Measurements from ENCODE around the gene LENG8. TPM values are rescaled to one million over a fixed set of nuclear protein-coding genes. Genes with fewer than 3 reads are reported as not detected.
"Not testable (repeated sequence)": the region's sequence is repeated elsewhere in the genome, so short reads cannot be mapped to it uniquely, and the experiment has no call there.

The LENG8 gene
- total RNA-seq, 1 experiment from 2014 or later, result 20.3 TPM

DNA sequence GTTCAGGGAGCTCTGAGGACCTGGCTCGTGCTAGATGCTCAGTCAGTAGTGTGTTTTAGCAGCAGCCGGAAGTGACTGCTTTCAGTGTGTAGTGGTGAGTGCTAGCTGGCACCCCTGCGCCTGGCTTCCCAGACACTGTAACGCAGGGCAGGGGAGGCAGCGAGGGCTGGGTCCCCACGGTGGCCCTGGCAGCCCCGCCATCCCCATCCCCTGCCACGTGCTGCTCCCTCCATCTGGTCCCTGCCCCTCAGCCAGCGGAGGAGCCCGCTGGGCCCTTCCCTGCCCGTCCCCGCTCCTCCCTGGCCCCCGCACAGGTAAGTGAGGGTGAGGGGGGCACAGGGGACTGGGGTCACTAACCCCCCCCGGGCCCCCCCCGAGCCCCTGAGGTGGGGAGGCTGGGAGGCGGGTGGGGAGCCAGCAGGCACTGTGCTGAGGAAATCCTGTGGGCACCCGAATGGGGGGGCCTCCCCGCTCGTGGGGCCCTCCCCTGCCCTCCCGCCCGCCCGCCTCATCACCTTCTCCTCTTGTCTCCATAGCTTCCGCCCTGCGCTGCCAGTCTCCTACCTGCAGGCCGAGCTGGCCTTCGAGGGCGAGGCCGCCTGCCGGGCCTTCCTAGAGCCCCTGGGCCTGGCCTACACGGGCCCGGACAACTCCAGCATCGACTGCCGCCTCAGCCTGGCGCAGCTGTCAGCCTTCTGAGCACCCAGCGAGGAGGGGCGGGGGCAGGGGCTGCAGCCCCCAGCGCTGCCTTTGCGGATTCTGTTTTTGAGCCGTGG lies 11.4 kb downstream of the LENG8 start:
- DNase-seq (ENCODE audit: low read depth), result no peak

GRCh38 chr19:54461210-54461609 lies 12.2 kb downstream of the LENG8 start:
- DNase-seq (ENCODE audit: low read depth), result no peak

- no peak for DNase-seq (ENCODE audit: low read depth)
Measured at GRCh38 chr19:54461613-54462012, 12.6 kb downstream of the LENG8 start.

- no peak for DNase-seq (ENCODE audit: low read depth)
Measured at GRCh38 chr19:54462047-54462654, 13.2 kb downstream of the LENG8 start.

DNA sequence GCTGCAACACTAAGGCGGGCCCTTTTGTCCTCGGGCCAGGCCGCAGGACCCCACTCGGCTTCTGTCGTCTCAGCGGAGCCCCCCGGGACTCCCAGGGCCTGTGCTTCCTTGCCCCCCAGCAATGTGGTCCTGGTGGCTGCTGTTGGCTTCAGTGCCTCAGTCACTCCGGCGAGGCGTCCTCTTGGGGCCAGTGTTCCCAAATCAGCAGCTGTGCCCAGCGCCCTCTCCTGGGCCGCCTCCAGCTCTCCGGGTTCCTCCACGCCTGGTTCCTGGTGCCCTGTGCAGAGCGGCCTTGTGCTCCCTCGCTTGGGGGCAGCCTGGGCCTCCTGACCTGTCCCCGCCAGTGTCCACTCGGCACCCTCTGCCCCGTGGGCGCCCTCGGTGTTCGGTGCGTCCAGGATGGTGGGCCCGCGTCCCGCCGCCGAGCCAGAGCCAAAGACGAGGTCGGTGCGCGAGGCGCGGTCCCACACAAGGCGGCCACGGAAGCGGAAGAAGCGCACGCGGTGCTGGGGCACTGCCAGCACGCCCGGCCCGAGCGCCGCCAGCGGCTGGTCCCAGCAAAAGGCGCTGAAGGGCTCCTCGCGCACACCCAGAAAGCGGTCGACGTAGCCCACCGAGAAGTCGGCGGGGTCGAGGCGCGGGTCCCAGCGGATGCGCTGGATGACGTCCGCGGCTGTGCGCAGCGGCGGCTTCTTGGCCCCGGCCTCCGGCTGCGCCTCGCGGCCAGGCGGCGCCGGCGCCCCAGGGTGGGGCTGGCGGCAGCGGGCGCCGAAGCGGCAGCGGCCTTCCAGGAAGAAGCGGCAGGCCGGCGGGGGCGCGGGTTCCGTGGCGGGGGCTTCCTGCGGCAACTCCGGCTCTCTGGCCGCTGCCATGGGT lies 13.9 kb downstream of the LENG8 start:
- DNase-seq (ENCODE audit: low read depth), result peak; percentile 52

- DNase-seq (ENCODE audit: low read depth), result peak; percentile 95
Measured at GRCh38 chr19:54463531-54464043, 14.6 kb downstream of the LENG8 start, which contains the start of gene LENG9. Gene LENG9, minus strand, starts transcription at chr19:54463778. Its CDS starts 252 bp downstream, at chr19:54463526.

- no peak for DNase-seq (ENCODE audit: low read depth)
Measured at GRCh38 chr19:54464044-54464629, 15.1 kb downstream of the LENG8 start.

DNA sequence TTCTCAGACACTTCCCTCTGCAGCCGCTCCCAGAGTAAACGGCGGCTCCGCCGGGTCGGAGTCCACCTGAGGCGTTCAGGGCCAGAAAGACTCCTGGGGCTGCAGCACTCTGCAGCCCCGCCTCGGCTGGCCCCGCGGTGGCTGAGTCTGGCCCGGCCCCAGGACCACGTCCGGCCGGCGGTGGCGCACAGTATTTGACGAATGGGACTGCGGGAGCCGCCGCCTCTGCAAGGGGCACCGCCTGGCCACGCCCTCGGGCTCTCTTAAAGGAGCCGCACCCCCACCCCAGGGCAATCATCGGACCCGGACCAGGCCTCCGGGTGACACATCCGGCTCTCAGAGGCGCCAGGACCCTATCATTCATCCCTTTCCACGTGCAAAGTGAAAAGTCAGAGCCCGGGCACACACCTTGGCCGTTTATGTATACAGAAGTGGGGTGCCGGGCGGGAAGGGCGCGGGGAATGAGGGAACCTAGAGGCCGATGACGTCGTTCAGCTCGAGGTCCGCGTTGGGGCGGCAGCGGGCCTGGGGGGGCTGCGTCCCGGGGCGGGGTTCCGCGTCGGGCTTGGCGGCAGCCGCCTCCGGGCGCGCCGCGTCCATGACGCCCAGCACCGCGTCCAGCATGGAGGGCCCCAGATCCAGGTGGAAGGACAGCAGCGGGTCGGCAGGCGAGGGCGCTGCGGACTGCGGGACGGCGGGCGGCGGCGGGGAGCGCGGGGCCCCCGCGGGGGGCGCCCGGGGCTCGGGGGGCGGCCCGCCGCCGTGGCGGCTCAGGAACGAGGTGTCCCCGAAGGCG lies 15.8 kb downstream of the LENG8 start:
- peak; percentile 87 for DNase-seq (ENCODE audit: low read depth)

DNA sequence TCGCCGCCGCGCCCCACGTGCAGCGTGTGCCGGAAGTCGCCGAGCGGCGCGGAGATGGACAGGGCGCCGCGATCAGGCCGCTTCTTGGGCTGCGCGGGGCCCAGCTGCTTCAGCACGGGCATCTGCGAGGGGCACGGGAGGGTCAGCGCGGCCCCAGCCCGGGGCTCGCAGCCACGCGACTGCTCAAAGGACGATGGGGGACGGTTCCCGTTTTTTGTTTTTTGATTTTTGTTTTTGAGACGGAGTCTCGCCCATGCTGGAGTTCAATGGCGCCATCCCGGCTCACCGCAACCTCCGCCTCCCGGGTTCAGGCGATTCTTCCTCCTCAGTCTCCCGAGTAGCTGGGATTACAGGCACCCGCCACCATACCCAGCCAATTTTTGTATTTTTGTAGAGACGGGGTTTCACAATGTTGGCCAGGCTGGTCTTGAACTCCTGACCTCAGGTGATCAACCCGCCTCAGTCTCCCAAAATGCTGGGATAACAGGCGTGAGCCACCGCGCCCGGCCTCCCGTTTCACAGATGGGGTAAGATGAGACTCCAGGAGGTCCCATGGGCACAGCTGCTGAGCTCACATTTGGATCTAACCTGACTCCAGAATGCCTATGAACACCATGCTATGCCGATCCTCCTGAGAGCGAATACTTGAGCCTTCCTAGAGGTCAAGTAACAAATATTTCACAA lies 16.6 kb downstream of the LENG8 start:
- no peak for DNase-seq (ENCODE audit: low read depth)

DNA sequence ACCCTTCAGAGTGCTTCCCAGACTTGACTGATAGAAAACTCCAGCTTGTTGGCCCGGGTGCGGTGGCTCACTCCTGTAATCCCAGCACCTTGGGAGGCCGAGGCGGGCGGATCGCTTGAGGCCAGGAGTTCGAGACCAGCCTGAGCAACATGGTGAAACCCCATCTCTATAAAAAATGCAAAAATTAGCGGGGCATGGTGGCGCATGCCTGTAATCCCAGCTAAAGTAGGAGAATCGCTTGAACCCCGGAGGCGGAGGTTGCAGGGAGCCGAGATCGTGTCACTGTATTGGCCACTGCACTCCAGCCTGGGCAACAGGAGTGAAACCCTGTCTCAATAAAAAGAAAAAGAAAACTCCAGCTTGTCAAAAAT lies 17.1 kb downstream of the LENG8 start:
- not testable (repeated sequence) for DNase-seq (ENCODE audit: low read depth)

DNA sequence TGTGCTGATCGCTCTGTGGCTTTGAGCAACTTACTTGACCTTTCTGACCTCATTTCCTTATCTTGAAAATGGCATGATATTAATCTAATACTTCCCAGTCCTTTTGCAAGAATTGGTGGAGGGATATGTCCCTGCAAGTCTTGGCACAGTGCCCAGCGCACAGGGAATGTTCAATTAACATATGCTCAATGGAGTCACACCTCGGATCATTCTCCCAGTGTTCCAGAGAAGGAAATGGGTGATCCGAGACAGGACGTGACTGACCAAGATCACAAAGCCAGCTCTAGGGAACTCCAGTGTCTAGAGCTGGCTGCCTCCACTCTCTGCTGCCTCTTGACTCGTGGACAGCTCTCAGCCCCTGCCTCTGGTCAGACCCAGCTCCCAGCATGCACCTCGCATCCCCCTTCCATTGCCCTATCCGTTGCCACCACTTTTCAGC lies 20.5 kb downstream of the LENG8 start:
- DNase-seq (ENCODE audit: low read depth), result no peak

GRCh38 chr19:54470276-54470887 lies 21.4 kb downstream of the LENG8 start:
- no peak for DNase-seq (ENCODE audit: low read depth)

- no peak for DNase-seq (ENCODE audit: low read depth)
Measured at GRCh38 chr19:54470991-54471782, 22.2 kb downstream of the LENG8 start.

DNA sequence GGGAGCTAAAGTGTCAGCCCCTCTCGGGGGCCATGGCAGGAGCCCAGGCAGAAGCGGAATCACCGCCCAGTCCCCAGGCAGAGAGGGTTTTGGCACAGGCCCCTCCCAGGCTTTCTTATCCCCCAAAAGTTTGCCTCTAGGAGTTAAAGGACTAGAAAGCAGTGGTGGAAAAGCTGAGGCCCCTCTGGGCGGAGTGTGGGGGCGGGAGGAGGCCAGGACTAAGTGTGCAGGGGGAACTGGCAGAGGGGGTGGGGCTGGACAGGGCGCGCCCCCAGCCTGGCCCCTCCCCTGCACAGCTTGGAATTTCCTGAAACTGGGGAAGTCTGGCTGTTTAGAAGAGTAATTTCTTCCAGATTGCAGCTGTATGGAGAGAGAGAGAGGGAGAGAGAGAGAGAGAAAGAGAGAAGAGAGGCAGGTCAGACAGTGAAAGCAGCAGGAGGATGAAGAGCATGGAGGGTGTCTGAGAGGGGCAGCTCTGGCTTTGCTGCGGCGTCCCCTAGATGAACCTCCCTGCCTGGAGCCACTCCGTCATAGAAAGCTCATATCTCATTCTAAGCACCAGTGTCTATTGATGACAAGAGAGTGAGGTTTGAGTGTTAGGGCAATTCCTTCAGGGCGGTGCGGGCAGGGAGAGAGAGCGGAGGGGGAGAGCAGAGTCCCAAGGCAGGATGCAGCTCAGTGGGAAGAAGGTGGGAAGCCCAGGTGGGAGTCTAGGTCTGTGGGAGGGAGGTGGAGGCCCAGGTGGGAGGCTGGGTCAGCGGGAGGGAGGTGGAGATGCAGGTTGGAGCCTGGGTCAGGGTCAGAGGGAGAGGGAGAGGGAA lies 24.3 kb downstream of the LENG8 start, which contains the start of gene CDC42EP5:
TSS of gene CDC42EP5 (minus strand) at position 226 of the 821 bp plus-strand sequence. CDS start 7,749 bp downstream, outside the sequence.
- peak; percentile 41 for DNase-seq (ENCODE audit: low read depth)

DNA sequence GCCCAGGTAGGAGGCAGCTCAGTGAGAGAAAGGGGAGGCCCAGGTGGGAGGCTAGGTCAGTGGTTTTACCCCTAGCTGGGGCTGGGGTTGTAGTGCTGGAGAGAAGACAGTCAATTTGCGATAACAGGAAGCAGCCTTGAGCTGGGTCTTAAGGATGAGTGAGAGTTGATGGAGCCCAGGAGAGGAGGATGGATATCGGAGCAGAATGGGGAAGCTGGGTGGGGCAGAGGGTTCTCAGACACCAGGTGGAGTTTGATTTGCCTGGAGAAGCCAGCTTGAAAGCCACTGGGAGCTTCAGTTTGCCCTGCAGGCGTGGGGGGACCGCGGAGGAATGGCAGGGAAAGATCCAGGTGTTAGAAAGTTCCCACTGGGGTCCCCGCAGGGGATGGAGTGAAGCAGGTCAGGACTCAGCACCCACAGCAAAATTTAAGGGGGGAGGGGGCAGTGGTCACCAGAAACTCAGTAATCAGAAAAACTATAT lies 24.9 kb downstream of the LENG8 start:
- no peak for DNase-seq (ENCODE audit: low read depth)

DNA sequence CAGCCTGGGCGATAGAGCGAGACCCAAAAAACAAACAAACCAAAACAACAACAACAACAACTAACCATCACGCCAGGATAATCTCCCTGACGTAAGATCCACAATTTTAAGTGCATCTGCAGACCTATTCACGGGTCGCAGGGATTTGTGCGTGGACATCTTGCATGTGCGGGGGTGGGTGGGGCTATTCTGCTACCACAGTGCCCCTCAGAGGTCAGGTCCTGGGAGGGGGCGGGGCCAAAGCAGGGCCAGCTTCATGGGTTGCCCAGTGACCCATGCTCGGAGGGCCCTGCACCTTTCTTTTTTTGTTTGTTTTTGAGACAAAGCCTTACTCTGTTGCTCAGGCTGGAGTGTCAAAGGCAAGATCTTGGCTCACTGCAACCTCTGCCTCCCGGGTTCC lies 26.7 kb downstream of the LENG8 start:
- no peak for DNase-seq (ENCODE audit: low read depth)

DNA sequence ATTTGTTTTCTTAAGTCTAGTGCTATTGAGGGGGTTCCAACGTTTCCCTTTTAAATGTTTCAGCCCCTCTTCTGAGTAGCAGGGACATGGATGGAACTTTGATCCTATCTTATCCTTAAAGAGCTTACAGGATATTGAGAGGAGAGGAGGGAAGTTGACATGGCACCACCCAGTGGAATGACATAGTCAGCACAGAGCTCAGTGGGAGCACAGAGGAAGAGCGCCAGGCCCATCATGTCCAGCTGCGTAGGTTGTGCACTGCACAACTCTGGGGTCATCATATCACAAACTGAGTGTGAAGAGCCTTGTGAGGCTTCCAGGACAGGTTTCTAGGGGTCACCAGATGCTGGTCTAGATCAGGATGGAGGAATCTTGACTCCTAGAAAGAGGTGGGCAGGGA lies 28.7 kb downstream of the LENG8 start:
- DNase-seq (ENCODE audit: low read depth), result no peak
